ENCODE measurements around the gene TBCD. TPM values are rescaled to one million over a fixed set of nuclear protein-coding genes. Genes with fewer than 3 reads are reported as not detected.
"Not testable (repeated sequence)": the region's sequence is repeated elsewhere in the genome, so short reads cannot be mapped to it uniquely, and the experiment has no call there.

The TBCD gene
- total RNA-seq, 4 donors from 2014 or later, result 30.5 to 94.3 (median 51.8) TPM

GRCh38 chr17:82964851-82965341 lies 213.0 kb downstream of the TBCD start:
- ATAC-seq (ENCODE audit: low FRiP score) (no peak), DNase-seq (ENCODE audit: low spot score) (no peak)
- no peak for TF ChIP-seq CTCF (IDR thresholded peaks at IDR 0.05)

- ATAC-seq (ENCODE audit: low FRiP score), result no peak
- no peak for DNase-seq (ENCODE audit: low spot score)
- no peak for TF ChIP-seq CTCF (IDR thresholded peaks at IDR 0.05)
Observed at GRCh38 chr17:82965371-82965770, 213.5 kb downstream of the TBCD start.

- no peak for TF ChIP-seq CTCF (IDR thresholded peaks at IDR 0.05)
- ATAC-seq (ENCODE audit: low FRiP score), result no peak
Observed at GRCh38 chr17:82966415-82966814, 214.6 kb downstream of the TBCD start.

GRCh38 chr17:82967268-82968032 lies 215.6 kb downstream of the TBCD start:
- DNase-seq (ENCODE audit: low spot score) (no peak), ATAC-seq (ENCODE audit: low FRiP score) (no peak)
- no peak for TF ChIP-seq CTCF (IDR thresholded peaks at IDR 0.05)

More at GRCh38 chr17:82966415-82966814, 214.6 kb downstream of the TBCD start:
- DNase-seq (ENCODE audit: low spot score), result no peak

GRCh38 chr17:82968033-82968841 lies 216.4 kb downstream of the TBCD start:
- ATAC-seq (ENCODE audit: low FRiP score), result not testable (repeated sequence)

GRCh38 chr17:82970067-82970466 lies 218.2 kb downstream of the TBCD start:
- TF ChIP-seq CTCF (IDR thresholded peaks at IDR 0.05), result no peak
- DNase-seq (ENCODE audit: low spot score) (no peak), ATAC-seq (ENCODE audit: low FRiP score) (no peak)

More at GRCh38 chr17:82968033-82968841, 216.4 kb downstream of the TBCD start:
- not testable (repeated sequence) for DNase-seq (ENCODE audit: low spot score)

- TF ChIP-seq CTCF (IDR thresholded peaks at IDR 0.05), result no peak
- DNase-seq (ENCODE audit: low spot score) (no peak), ATAC-seq (ENCODE audit: low FRiP score) (no peak)
Observed at GRCh38 chr17:82970818-82971590, 219.1 kb downstream of the TBCD start.

Measured in omental fat pad (tissue), 4 donors.